Stimulated activated naive CD8-positive, alpha-beta T cell treated with anti-CD3 and anti-CD28 coated beads, Interleukin-15, Interleukin-2, amounts not matched to agents 100 ng/mL and 50 ng/mL, for 24 hours (primary cell): ENCODE results near the gene STXBP1.

ENCODE experiments used
- H3K27ac Mint-ChIP-seq: one replicate; pipeline ENCODE4 v1.8.0; 2021; ENCODE audit warnings: mild to moderate bottlenecking, mixed read lengths
- H3K27me3 Mint-ChIP-seq: one replicate; pipeline ENCODE4 v1.8.0; 2021; ENCODE audit warnings: mixed read lengths
- H3K36me3 Mint-ChIP-seq: one replicate; pipeline ENCODE4 v1.8.0; 2021; ENCODE audit warnings: low read depth, mixed read lengths
- H3K4me1 Mint-ChIP-seq: one replicate; pipeline ENCODE4 v1.8.0; 2021; ENCODE audit warnings: low read depth, mixed read lengths
- H3K4me3 Mint-ChIP-seq: one replicate; pipeline ENCODE4 v1.8.0; 2021; ENCODE audit warnings: mild to moderate bottlenecking, mixed read lengths
- H3K9me3 Mint-ChIP-seq: one replicate; pipeline ENCODE4 v1.8.0; 2021; ENCODE audit warnings: mixed read lengths

Gene STXBP1

GRCh38 chr9:127680846-127681245, 68.8 kb downstream of the STXBP1 start:
- no peak overlapping the region for H3K4me3 Mint-ChIP-seq
- no peaks in the 10 kb centered on the region for H3K9me3 Mint-ChIP-seq
- H3K4me1 Mint-ChIP-seq = no peaks in the 10 kb centered on the region
- no peaks in the 10 kb centered on the region for H3K36me3 Mint-ChIP-seq
- no peaks in the 10 kb centered on the region for H3K27me3 Mint-ChIP-seq
- H3K27ac Mint-ChIP-seq = no peak overlapping the region

GRCh38 chr9:127682351-127683136, 70.5 kb downstream of the STXBP1 start:
- Mint-ChIP-seq H3K36me3 (no peaks in the 10 kb centered on the region), H3K4me3 (no peak overlapping the region), H3K27ac (no peak overlapping the region), H3K4me1 (no peaks in the 10 kb centered on the region), H3K27me3 (no peaks in the 10 kb centered on the region), H3K9me3 (no peaks in the 10 kb centered on the region)

GRCh38 chr9:127683723-127684122, 71.6 kb downstream of the STXBP1 start:
- Mint-ChIP-seq H3K4me1 (no peaks in the 10 kb centered on the region), H3K4me3 (no peak overlapping the region), H3K27ac (no peak overlapping the region), H3K36me3 (no peaks in the 10 kb centered on the region), H3K9me3 (no peaks in the 10 kb centered on the region), H3K27me3 (no peaks in the 10 kb centered on the region)

- Mint-ChIP-seq H3K36me3 (no peaks in the 10 kb centered on the region), H3K9me3 (no peaks in the 10 kb centered on the region), H3K27ac (no peak overlapping the region), H3K4me3 (no peak overlapping the region), H3K4me1 (no peaks in the 10 kb centered on the region), H3K27me3 (no peaks in the 10 kb centered on the region)
Observed at GRCh38 chr9:127684576-127684975, 72.5 kb downstream of the STXBP1 start.

- no peak overlapping the region for H3K4me3 Mint-ChIP-seq
- H3K9me3 Mint-ChIP-seq = no peaks in the 10 kb centered on the region
- no peaks in the 10 kb centered on the region for H3K4me1 Mint-ChIP-seq
- no peaks in the 10 kb centered on the region for H3K36me3 Mint-ChIP-seq
- no peaks in the 10 kb centered on the region for H3K27me3 Mint-ChIP-seq
- H3K27ac Mint-ChIP-seq = no peak overlapping the region
Observed at GRCh38 chr9:127686461-127687393, 74.7 kb downstream of the STXBP1 start.

- Mint-ChIP-seq H3K4me1 (no peaks in the 10 kb centered on the region), H3K27ac (no peak overlapping the region), H3K4me3 (no peak overlapping the region), H3K27me3 (no peaks in the 10 kb centered on the region), H3K36me3 (no peaks in the 10 kb centered on the region), H3K9me3 (no peaks in the 10 kb centered on the region)
Observed at GRCh38 chr9:127689329-127690000, 77.4 kb downstream of the STXBP1 start.

- H3K4me3 Mint-ChIP-seq = no peak overlapping the region
- no peaks in the 10 kb centered on the region for H3K36me3 Mint-ChIP-seq
- H3K27ac Mint-ChIP-seq = no peak overlapping the region
- H3K27me3 Mint-ChIP-seq = no peaks in the 10 kb centered on the region
- H3K9me3 Mint-ChIP-seq = no peaks in the 10 kb centered on the region
- H3K4me1 Mint-ChIP-seq = no peaks in the 10 kb centered on the region
Observed at GRCh38 chr9:127690735-127691134, 78.7 kb downstream of the STXBP1 start.

- no peaks in the 10 kb centered on the region for H3K9me3 Mint-ChIP-seq
- no peaks in the 10 kb centered on the region for H3K4me1 Mint-ChIP-seq
- H3K27ac Mint-ChIP-seq = no peak overlapping the region
- no peaks in the 10 kb centered on the region for H3K36me3 Mint-ChIP-seq
- H3K4me3 Mint-ChIP-seq = no peak overlapping the region
- H3K27me3 Mint-ChIP-seq = no peaks in the 10 kb centered on the region
Observed at GRCh38 chr9:127692071-127692470, 80.0 kb downstream of the STXBP1 start.

- H3K4me1 Mint-ChIP-seq = no peaks in the 10 kb centered on the region
- H3K27ac Mint-ChIP-seq = no peak overlapping the region
- no peaks in the 10 kb centered on the region for H3K9me3 Mint-ChIP-seq
- no peaks in the 10 kb centered on the region for H3K27me3 Mint-ChIP-seq
- no peak overlapping the region for H3K4me3 Mint-ChIP-seq
- H3K36me3 Mint-ChIP-seq = no peaks in the 10 kb centered on the region
Observed at GRCh38 chr9:127693143-127693542, 81.1 kb downstream of the STXBP1 start.

GRCh38 chr9:127693697-127694096, 81.6 kb downstream of the STXBP1 start:
- Mint-ChIP-seq H3K4me3 (no peak overlapping the region), H3K27me3 (no peaks in the 10 kb centered on the region), H3K27ac (no peak overlapping the region), H3K9me3 (no peaks in the 10 kb centered on the region), H3K36me3 (no peaks in the 10 kb centered on the region), H3K4me1 (no peaks in the 10 kb centered on the region)

- no peak overlapping the region for H3K27ac Mint-ChIP-seq
- H3K4me3 Mint-ChIP-seq = no peak overlapping the region
- H3K4me1 Mint-ChIP-seq = peaks cover 13% of the 10 kb centered on the region
- H3K27me3 Mint-ChIP-seq = no peaks in the 10 kb centered on the region
- no peaks in the 10 kb centered on the region for H3K36me3 Mint-ChIP-seq
- no peaks in the 10 kb centered on the region for H3K9me3 Mint-ChIP-seq
Observed at GRCh38 chr9:127694890-127695720, 83.0 kb downstream of the STXBP1 start.

GRCh38 chr9:127697575-127697974, 85.5 kb downstream of the STXBP1 start:
- H3K9me3 Mint-ChIP-seq = no peaks in the 10 kb centered on the region
- no peak overlapping the region for H3K4me3 Mint-ChIP-seq
- H3K27me3 Mint-ChIP-seq = no peaks in the 10 kb centered on the region
- H3K4me1 Mint-ChIP-seq = peaks cover 15% of the 10 kb centered on the region
- no peaks in the 10 kb centered on the region for H3K36me3 Mint-ChIP-seq
- no peak overlapping the region for H3K27ac Mint-ChIP-seq

GRCh38 chr9:127698386-127698785, 86.3 kb downstream of the STXBP1 start:
- Mint-ChIP-seq H3K27me3 (no peaks in the 10 kb centered on the region), H3K4me1 (peaks cover 15% of the 10 kb centered on the region), H3K36me3 (no peaks in the 10 kb centered on the region), H3K4me3 (no peak overlapping the region), H3K9me3 (no peaks in the 10 kb centered on the region), H3K27ac (no peak overlapping the region)

GRCh38 chr9:127698985-127699670, 87.1 kb downstream of the STXBP1 start:
- Mint-ChIP-seq H3K4me3 (peak overlapping the region; percentile 76), H3K4me1 (peaks cover 15% of the 10 kb centered on the region), H3K9me3 (no peaks in the 10 kb centered on the region), H3K36me3 (no peaks in the 10 kb centered on the region), H3K27ac (peak overlapping the region; percentile 45), H3K27me3 (no peaks in the 10 kb centered on the region)
